Upper lobe of left lung (tissue), 4 donors: Measurements from ENCODE around the gene COL23A1.

Experiments used
- POLR2A ChIP-seq, 4 donors: fragments of 450-650 bp; IDR thresholded peaks; one replicate each; pipeline ENCODE4 v1.5.1; 2016 to 2017; ENCODE audit warnings: antibody characterized with exemption in 4 of 4, mild to moderate bottlenecking in 2 of 4
- TF ChIP-seq, protein P1 (sequence below), 6 experiments: fragments of 450-650 bp in 4 of 6; fragments of 200-600 bp in 2 of 6; sonication (generic) in 2 of 6; IDR thresholded peaks; one replicate each; pipeline ENCODE4 v1.5.1; 2016 to 2019; ENCODE audit warnings: antibody characterized with exemption in 6 of 6

- no peak for TF ChIP-seq POLR2A (IDR thresholded peaks at IDR 0.05)
- TF ChIP-seq, protein P1, sequence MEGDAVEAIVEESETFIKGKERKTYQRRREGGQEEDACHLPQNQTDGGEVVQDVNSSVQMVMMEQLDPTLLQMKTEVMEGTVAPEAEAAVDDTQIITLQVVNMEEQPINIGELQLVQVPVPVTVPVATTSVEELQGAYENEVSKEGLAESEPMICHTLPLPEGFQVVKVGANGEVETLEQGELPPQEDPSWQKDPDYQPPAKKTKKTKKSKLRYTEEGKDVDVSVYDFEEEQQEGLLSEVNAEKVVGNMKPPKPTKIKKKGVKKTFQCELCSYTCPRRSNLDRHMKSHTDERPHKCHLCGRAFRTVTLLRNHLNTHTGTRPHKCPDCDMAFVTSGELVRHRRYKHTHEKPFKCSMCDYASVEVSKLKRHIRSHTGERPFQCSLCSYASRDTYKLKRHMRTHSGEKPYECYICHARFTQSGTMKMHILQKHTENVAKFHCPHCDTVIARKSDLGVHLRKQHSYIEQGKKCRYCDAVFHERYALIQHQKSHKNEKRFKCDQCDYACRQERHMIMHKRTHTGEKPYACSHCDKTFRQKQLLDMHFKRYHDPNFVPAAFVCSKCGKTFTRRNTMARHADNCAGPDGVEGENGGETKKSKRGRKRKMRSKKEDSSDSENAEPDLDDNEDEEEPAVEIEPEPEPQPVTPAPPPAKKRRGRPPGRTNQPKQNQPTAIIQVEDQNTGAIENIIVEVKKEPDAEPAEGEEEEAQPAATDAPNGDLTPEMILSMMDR (IDR thresholded peaks at IDR 0.05): no peak
Observed at GRCh38 chr5:178404987-178405386, 185.2 kb downstream of the COL23A1 start.
